Loucy (cell line): ENCODE data around the gene DYRK2.

Experiments
- CTCF ChIP-seq: fragments of 200-600 bp; sonication (generic); conservative IDR thresholded peaks from 2 replicates; pipeline ENCODE4 v1.5.1; 2014; ENCODE audit warnings: mild to moderate bottlenecking, antibody characterized with exemption, low read length
- EZH2phosphoT487 ChIP-seq: fragments of 200-600 bp; IDR thresholded peaks from 2 replicates; pipeline ENCODE4 v1.6.1; 2018; ENCODE audit warnings: antibody characterized with exemption, mild to moderate bottlenecking, moderate library complexity, borderline replicate concordance

- TF ChIP-seq CTCF (no peak), EZH2phosphoT487 (no peak)
Measured at GRCh38 chr12:67692135-67692534, 43.6 kb downstream of the DYRK2 start.
